MCF 10A (cell line): ENCODE measurements around the gene GPR146. TPM values are rescaled to one million over a fixed set of nuclear protein-coding genes. Genes with fewer than 3 reads are reported as not detected.

Source experiments
- BruUV-seq: library from RNA; stranded (reverse); fragments of 400-500 nt; replicated peaks from 2 replicates; lab custom pipeline; 2021; lab: Mats Ljungman, UMichigan
- CTCF ChIA-PET: fragments of 300-600 bp; sonication (Branson Sonifier 250); formaldehyde crosslinking; extraction: SDS; loops from one replicate; lab custom pipeline; 2021; ENCODE audit warnings: antibody characterized with exemption, inconsistent platforms; lab: Yijun Ruan, JAX
- POLR2A ChIA-PET: fragments of 300-600, 350-650 bp; sonication (Branson Sonifier 250); formaldehyde crosslinking; extraction: SDS; loops from one replicate; lab custom pipeline; 2020; ENCODE audit warnings: antibody characterized with exemption, inconsistent platforms; lab: Yijun Ruan, JAX
- DNase-seq: peaks from one replicate; pipeline ENCODE4 v3.0.0-alpha.2; 2018; ENCODE audit not compliant: unreplicated experiment
- H3K27ac Mint-ChIP-seq: one replicate; pipeline ENCODE4 v1.8.0; 2022; ENCODE audit warnings: mild to moderate bottlenecking, low read depth, mixed read lengths; ENCODE audit not compliant: unreplicated experiment
- H3K27me3 Mint-ChIP-seq: one replicate; pipeline ENCODE4 v1.8.0; 2022; ENCODE audit warnings: mixed read lengths; ENCODE audit not compliant: insufficient read depth, unreplicated experiment
- H3K36me3 Mint-ChIP-seq: one replicate; pipeline ENCODE4 v1.8.0; 2022; ENCODE audit warnings: mild to moderate bottlenecking, moderate library complexity, mixed read lengths; ENCODE audit not compliant: insufficient read depth, unreplicated experiment
- H3K4me1 Mint-ChIP-seq: one replicate; pipeline ENCODE4 v1.8.0; 2022; ENCODE audit warnings: mixed read lengths; ENCODE audit not compliant: insufficient read depth, unreplicated experiment
- H3K4me3 Mint-ChIP-seq: one replicate; pipeline ENCODE4 v1.8.0; 2022; ENCODE audit warnings: mild to moderate bottlenecking, moderate library complexity, mixed read lengths; ENCODE audit not compliant: unreplicated experiment
- H3K9me3 Mint-ChIP-seq: one replicate; pipeline ENCODE4 v1.8.0; 2022; ENCODE audit warnings: mixed read lengths; ENCODE audit not compliant: unreplicated experiment
- CTCF ChIP-seq: fragments of 200-600 bp; IDR thresholded peaks from one replicate; pipeline ENCODE4 v1.8.0; 2022; ENCODE audit warnings: antibody characterized with exemption, mild to moderate bottlenecking; ENCODE audit not compliant: unreplicated experiment
- intact Hi-C: fragments of 100-400 bp; cut with micrococcal nuclease; formaldehyde crosslinking; loops from 2 replicates; pipeline ENCODE4 v1.14.1; 2022
- total RNA-seq: library from RNA; stranded (reverse); gene quantifications from 2 replicates; pipeline ENCODE4 v1.2.3, GENCODE V29; 2022

GPR146 gene
- total RNA-seq, 1 experiment from 2014 or later = not detected

- Mint-ChIP-seq H3K4me1 (peaks cover 23% of the 10 kb centered on the region), H3K9me3 (no peaks in the 10 kb centered on the region), H3K27ac (no peak overlapping the region), H3K27me3 (no peaks in the 10 kb centered on the region), H3K36me3 (peaks cover 13% of the 10 kb centered on the region), H3K4me3 (no peak overlapping the region)
- ChIA-PET POLR2A (no interaction called here), CTCF (interaction anchor here (0.6 to 1.1 kb wide), 2 partner anchors 9 to 86 kb away, joined by 3 to 4 read pairs; no protein-coding TSS in a partner anchor)
- intact Hi-C loops = no loop called here
- BruUV-seq = no TSS peak
- no peak for TF ChIP-seq CTCF
- DNase-seq = no peak
Observed at GRCh38 chr7:1091644-1092027, 47.3 kb downstream of the GPR146 start.

GRCh38 chr7:1092161-1092632, 47.9 kb downstream of the GPR146 start:
- peaks cover 18% of the 10 kb centered on the region for H3K4me1 Mint-ChIP-seq
- no peak for DNase-seq
- H3K27me3 Mint-ChIP-seq = no peaks in the 10 kb centered on the region
- no peak for TF ChIP-seq CTCF
- CTCF ChIA-PET = interaction anchor here (0.6 to 2.3 kb wide), 2 partner anchors 27 to 85 kb away, joined by 3 to 8 read pairs; no protein-coding TSS in a partner anchor
- no peak overlapping the region for H3K4me3 Mint-ChIP-seq
- BruUV-seq = no TSS peak
- H3K9me3 Mint-ChIP-seq = no peaks in the 10 kb centered on the region
- intact Hi-C loops = no loop called here
- H3K27ac Mint-ChIP-seq = no peak overlapping the region
- H3K36me3 Mint-ChIP-seq = peaks cover 13% of the 10 kb centered on the region
- POLR2A ChIA-PET = no interaction called here

- Mint-ChIP-seq H3K27ac (no peak overlapping the region), H3K9me3 (no peaks in the 10 kb centered on the region), H3K4me1 (peaks cover 10% of the 10 kb centered on the region), H3K36me3 (peaks cover 13% of the 10 kb centered on the region), H3K4me3 (no peak overlapping the region), H3K27me3 (no peaks in the 10 kb centered on the region)
- no TSS peak for BruUV-seq
- ChIA-PET POLR2A (interaction anchor here (0.6 kb wide), 1 partner anchor 45 kb away, joined by 3 read pairs; a partner anchor contains a TSS), CTCF (interaction anchor here (0.6 to 2.3 kb wide), 3 partner anchors 28 to 341 kb away, joined by 3 to 8 read pairs (median 3); no protein-coding TSS in a partner anchor)
- DNase-seq = no peak
- TF ChIP-seq CTCF = no peak
- intact Hi-C loops = no loop called here
Observed at GRCh38 chr7:1092806-1093501, 48.6 kb downstream of the GPR146 start.

- peaks cover 13% of the 10 kb centered on the region for H3K36me3 Mint-ChIP-seq
- peaks cover 9% of the 10 kb centered on the region for H3K4me1 Mint-ChIP-seq
- no peaks in the 10 kb centered on the region for H3K27me3 Mint-ChIP-seq
- no TSS peak for BruUV-seq
- H3K27ac Mint-ChIP-seq = no peak overlapping the region
- intact Hi-C loops = no loop called here
- TF ChIP-seq CTCF = no peak
- no peak for DNase-seq
- H3K4me3 Mint-ChIP-seq = no peak overlapping the region
- H3K9me3 Mint-ChIP-seq = no peaks in the 10 kb centered on the region
- ChIA-PET CTCF (interaction anchor here (0.5 to 2.3 kb wide), 2 partner anchors 28 to 86 kb away, joined by 3 to 8 read pairs; no protein-coding TSS in a partner anchor), POLR2A (interaction anchor here (0.6 kb wide), 1 partner anchor 45 kb away, joined by 3 read pairs; a partner anchor contains a TSS)
Observed at GRCh38 chr7:1093502-1093843, 49.1 kb downstream of the GPR146 start.
